Measurements from ENCODE around the gene UNC80. TPM values are rescaled to one million over a fixed set of nuclear protein-coding genes. Genes with fewer than 3 reads are reported as not detected.

UNC80 gene
- total and polyA plus RNA-seq, 2 of the 4 experiments (the other 2 are of a cell fraction), result not detected

GRCh38 chr2:209766613-209767012 lies 5.0 kb upstream of the UNC80 start:
- Histone ChIP-seq H3K36me3 (ENCODE audit: control insufficient read depth, insufficient read depth, low read length) (no peaks in the 10 kb centered on the region), H3K4ac (ENCODE audit: low read depth, low read length) (no peak overlapping the region), H4K20me1 (ENCODE audit: insufficient read depth, low read length) (no peaks in the 10 kb centered on the region), H2AFZ (replicated peaks; ENCODE audit: low read length, poor library complexity) (no peak overlapping the region), H3K56ac (ENCODE audit: extremely low read depth, insufficient read depth, low read length) (no peak overlapping the region), H3K27ac (ENCODE audit: insufficient read depth, low read length) (no peak overlapping the region), H3K18ac (ENCODE audit: low read depth, low read length) (no peak overlapping the region), H3K79me1 (ENCODE audit: low read depth in 1 of 2, low read length in 2 of 2) (no peaks in the 10 kb centered on the region), H3K9me1 (ENCODE audit: insufficient read depth, low read length) (no peaks in the 10 kb centered on the region), H3K27me3 (ENCODE audit: control insufficient read depth, insufficient read depth, low read length) (no peaks in the 10 kb centered on the region), H3K9me3 (ENCODE audit: control insufficient read depth, insufficient read depth, low read length) (peaks cover 7% of the 10 kb centered on the region; the same call in 1 of the 2 replicates), H3K4me1 (ENCODE audit: control insufficient read depth, insufficient read depth, low read length) (no peaks in the 10 kb centered on the region), H4K8ac (ENCODE audit: low read depth in 2 of 2, low read length in 2 of 2) (no peak overlapping the region), H2AK5ac (ENCODE audit: low read depth, low read length) (no peak overlapping the region), H2AK9ac (replicated peaks; ENCODE audit: low read depth, low read length, poor library complexity) (no peak overlapping the region), H3K4me3 (ENCODE audit: insufficient read depth, low read depth, low read length) (no peak overlapping the region), H3K23ac (ENCODE audit: low read depth, low read length) (no peak overlapping the region), H2BK120ac (ENCODE audit: low read depth, low read length) (no peak overlapping the region), H4K5ac (ENCODE audit: low read depth, low read length) (no peak overlapping the region), H3K14ac (replicated peaks; ENCODE audit: low read depth, low read length) (no peak overlapping the region), H3K9ac (ENCODE audit: low read depth, low read length) (no peak overlapping the region), H2BK20ac (ENCODE audit: low read depth, low read length) (no peak overlapping the region), H4K91ac (ENCODE audit: insufficient read depth, low read depth, low read length) (no peak overlapping the region), H2BK5ac (ENCODE audit: low read depth, low read length, poor library complexity, severe bottlenecking) (no peak overlapping the region), H3K4me2 (ENCODE audit: low read depth, low read length) (no peak overlapping the region), H2BK15ac (ENCODE audit: low read depth, low read length) (no peak overlapping the region)
- DNase-seq (no peak), ATAC-seq (ENCODE audit: low read depth) (no peak)
- POLR2A ChIA-PET (ENCODE audit: unreplicated experiment), result no interaction called here
- CTCF ChIA-PET, result no interaction called here
- intact Hi-C loops (cut with micrococcal nuclease) (no loop called here), in situ Hi-C loops (cut with MboI; ENCODE audit: low sequenced_read_pairs) (no loop called here), dilution Hi-C loops (cut with HindIII; ENCODE audit: low sequenced_read_pairs, unreplicated experiment) (no loop called here)
- no TSS peak for BruUV-seq (replicated peaks)
- TF ChIP-seq MAFK (IDR thresholded peaks at IDR 0.05; ENCODE audit: low read depth, low read length), result peak; percentile 80
- TF ChIP-seq ELK1 (IDR thresholded peaks at IDR 0.05; ENCODE audit: borderline replicate concordance, low read depth, low read length), result no peak
- WGBS, 2 experiments (ENCODE audit: extremely low coverage in 2 of 2, insufficient read length in 1 of 2), result no CpG with 5 or more reads among the region's 1 CpG

Measured in IMR-90 (cell line).